Keratinocyte (primary cell): ENCODE data around the gene HERC6. TPM values are rescaled to one million over a fixed set of nuclear protein-coding genes. Genes with fewer than 3 reads are reported as not detected.

ENCODE experiments used
- DNase-seq: peaks from one replicate; pipeline ENCODE4 v3.0.0-alpha.2; 2011; ENCODE audit warnings: low read depth, missing footprints, low spot score
- FAIRE-seq: peaks from 2 replicates; lab custom pipeline; 2011; peaks lifted over from hg19 to GRCh38; lab: Jason Lieb, UNC
- H2AFZ ChIP-seq: 2 replicates; pipeline ENCODE4 v1.6.0; 2012; ENCODE audit warnings: low read length, control low read depth, inconsistent platforms; ENCODE audit not compliant: control insufficient read depth
- H3K27ac ChIP-seq: 2 replicates; pipeline ENCODE4 v1.5.1; 2011; ENCODE audit warnings: low read length; ENCODE audit not compliant: control insufficient read depth, insufficient read depth
- H3K27me3 ChIP-seq: 3 replicates; pipeline ENCODE4 v1.6.0; 2011; ENCODE audit warnings: low read length; ENCODE audit not compliant: control insufficient read depth, insufficient read depth; ENCODE audit errors: extremely low read depth
- H3K36me3 ChIP-seq, 2 experiments: 2 replicates in 1 of 2; 3 replicates in 1 of 2; pipeline ENCODE4 v1.5.1; 2011; ENCODE audit warnings: low read length in 2 of 2, mild to moderate bottlenecking in 1 of 2; ENCODE audit not compliant: control insufficient read depth in 2 of 2, insufficient read depth in 2 of 2; ENCODE audit errors: extremely low read depth in 1 of 2
- H3K4me1 ChIP-seq: 3 replicates; pipeline ENCODE4 v1.5.1; 2011; ENCODE audit warnings: low read length; ENCODE audit not compliant: control insufficient read depth, insufficient read depth; ENCODE audit errors: extremely low read depth
- H3K4me2 ChIP-seq: 3 replicates; pipeline ENCODE4 v1.6.0; 2011; ENCODE audit warnings: low read depth, low read length; ENCODE audit not compliant: control insufficient read depth, insufficient read depth; ENCODE audit errors: extremely low read depth
- H3K4me3 ChIP-seq, 3 experiments: fragments of 200-600 bp in 1 of 3; sonication (generic) in 1 of 3; 2 replicates in 2 of 3; 3 replicates in 1 of 3; pipeline ENCODE4 v1.5.1; 2011 to 2016; ENCODE audit warnings: low read length in 3 of 3, mild to moderate bottlenecking in 3 of 3, control low read depth in 2 of 3, inconsistent platforms in 1 of 3, low read depth in 1 of 3, mixed read lengths in 1 of 3, mixed run types in 1 of 3, moderate library complexity in 1 of 3; ENCODE audit not compliant: control insufficient read depth in 2 of 3, insufficient read depth in 2 of 3; ENCODE audit errors: extremely low read depth in 1 of 3
- H3K79me2 ChIP-seq: 2 replicates; pipeline ENCODE4 v1.6.0; 2012; ENCODE audit warnings: low read length; ENCODE audit not compliant: control insufficient read depth, insufficient read depth
- H3K9ac ChIP-seq: 3 replicates; pipeline ENCODE4 v1.6.0; 2011; ENCODE audit warnings: low read length; ENCODE audit not compliant: control insufficient read depth, insufficient read depth; ENCODE audit errors: extremely low read depth
- H3K9me1 ChIP-seq: 3 replicates; pipeline ENCODE4 v1.6.0; 2011; ENCODE audit warnings: low read length; ENCODE audit not compliant: control insufficient read depth, insufficient read depth; ENCODE audit errors: extremely low read depth
- H3K9me3 ChIP-seq: 2 replicates; pipeline ENCODE4 v1.5.1; 2012; ENCODE audit warnings: low read depth, low read length; ENCODE audit not compliant: control insufficient read depth
- H4K20me1 ChIP-seq: 3 replicates; pipeline ENCODE4 v1.6.0; 2011; ENCODE audit warnings: low read length; ENCODE audit not compliant: control insufficient read depth, insufficient read depth; ENCODE audit errors: extremely low read depth
- EZH2 ChIP-seq: IDR thresholded peaks from one replicate; pipeline ENCODE4 v1.6.1; 2012; ENCODE audit warnings: inconsistent platforms, mild to moderate bottlenecking, low read length, moderate library complexity
- dilution Hi-C: fragments of 300-500 bp; cut with MboI; formaldehyde crosslinking; loops from one replicate; pipeline ENCODE4 v1.7.0; 2020; ENCODE audit warnings: low sequenced_read_pairs; ENCODE audit not compliant: extremely low pct_ligation_motif_present
- polyA plus RNA-seq, 5 experiments: library from polyadenylated mRNA; depleted of rRNA in 3 of 5; stranded (reverse) in 3 of 5; stranded (forward) in 1 of 5; unstranded in 1 of 5; fragments of >200 nt; gene quantifications; 1 replicate in 1 of 5; 2 replicates in 3 of 5; 3 replicates in 1 of 5; pipeline versions ENCODE4 v1.2.1 to v1.2.3, GENCODE V29; 2011 to 2012; ENCODE audit warnings: missing spikeins in 2 of 5, low read depth in 1 of 5, low replicate concordance in 1 of 5
- small RNA-seq, 3 experiments: library from RNA; depleted of rRNA; stranded (forward); fragments of <200 nt; gene quantifications; one replicate each; pipeline ENCODE3, GENCODE V24; 2012; ENCODE audit warnings: low read depth in 3 of 3, low replicate concordance in 1 of 3; ENCODE audit not compliant: insufficient read length in 3 of 3
- TF ChIP-seq, protein P1 (sequence below), 3 experiments: IDR thresholded peaks in 1 of 3; conservative IDR thresholded peaks in 1 of 3; optimal IDR thresholded peaks in 1 of 3; 2 replicates in 2 of 3; 3 replicates in 1 of 3; pipeline versions ENCODE3 to v1.5.1; 2011; ENCODE audit warnings: low read length in 3 of 3, mild to moderate bottlenecking in 3 of 3, moderate library complexity in 2 of 3, control low read depth in 1 of 3, inconsistent platforms in 1 of 3; ENCODE audit not compliant: insufficient read depth in 2 of 3; ENCODE audit errors: extremely low read depth in 1 of 3

Gene HERC6
- polyA plus RNA-seq, 1 donor (not counting 4 experiments of a cell fraction or from before 2014, with no cell fraction given), result 33.9 TPM

DNA sequence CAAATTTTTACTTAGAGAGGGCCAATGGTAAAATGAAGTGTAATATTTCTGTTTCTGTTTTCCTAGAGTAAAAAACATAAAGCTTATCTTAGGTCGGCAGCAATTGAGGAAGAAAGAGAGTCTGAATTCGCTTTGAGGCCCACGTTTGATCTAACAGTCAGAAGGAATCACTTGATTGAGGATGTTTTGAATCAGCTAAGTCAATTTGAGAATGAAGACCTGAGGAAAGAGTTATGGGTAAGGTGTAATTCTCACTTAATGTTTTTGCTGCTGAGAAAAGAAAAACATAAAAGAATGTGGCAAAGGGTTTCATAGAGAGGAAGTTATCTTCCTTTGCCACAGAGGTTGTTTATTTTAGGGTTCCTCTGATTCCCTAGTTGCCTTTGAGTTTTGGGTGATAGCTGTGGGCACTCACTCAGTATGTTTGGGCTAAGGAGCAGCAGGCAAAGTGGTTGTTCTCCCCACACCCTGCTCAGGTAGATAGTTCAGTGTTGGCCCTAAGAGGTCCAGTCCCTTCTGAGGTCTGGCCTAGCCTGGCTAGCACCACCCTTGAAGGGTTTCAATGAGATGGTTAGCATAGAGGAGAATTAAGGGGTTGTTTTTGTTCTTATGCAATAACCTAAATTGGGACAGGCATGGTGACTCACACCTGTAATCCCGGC lies 110.6 kb downstream of the HERC6 start:
- Histone ChIP-seq H3K9me3 (no peaks in the 10 kb centered on the region), H3K4me2 (no peak overlapping the region), H2AFZ (no peak overlapping the region), H3K27ac (no peak overlapping the region), H3K9me1 (no peaks in the 10 kb centered on the region), H3K9ac (no peak overlapping the region), H3K27me3 (no peaks in the 10 kb centered on the region), H3K4me1 (no peaks in the 10 kb centered on the region), H3K36me3 (no peaks in the 10 kb centered on the region), H3K79me2 (no peaks in the 10 kb centered on the region), H4K20me1 (no peaks in the 10 kb centered on the region), H3K4me3 (no peak overlapping the region)
- DNase-seq (no peak), FAIRE-seq (no peak)
- dilution Hi-C loops, result no loop called here
- TF ChIP-seq, protein P1, sequence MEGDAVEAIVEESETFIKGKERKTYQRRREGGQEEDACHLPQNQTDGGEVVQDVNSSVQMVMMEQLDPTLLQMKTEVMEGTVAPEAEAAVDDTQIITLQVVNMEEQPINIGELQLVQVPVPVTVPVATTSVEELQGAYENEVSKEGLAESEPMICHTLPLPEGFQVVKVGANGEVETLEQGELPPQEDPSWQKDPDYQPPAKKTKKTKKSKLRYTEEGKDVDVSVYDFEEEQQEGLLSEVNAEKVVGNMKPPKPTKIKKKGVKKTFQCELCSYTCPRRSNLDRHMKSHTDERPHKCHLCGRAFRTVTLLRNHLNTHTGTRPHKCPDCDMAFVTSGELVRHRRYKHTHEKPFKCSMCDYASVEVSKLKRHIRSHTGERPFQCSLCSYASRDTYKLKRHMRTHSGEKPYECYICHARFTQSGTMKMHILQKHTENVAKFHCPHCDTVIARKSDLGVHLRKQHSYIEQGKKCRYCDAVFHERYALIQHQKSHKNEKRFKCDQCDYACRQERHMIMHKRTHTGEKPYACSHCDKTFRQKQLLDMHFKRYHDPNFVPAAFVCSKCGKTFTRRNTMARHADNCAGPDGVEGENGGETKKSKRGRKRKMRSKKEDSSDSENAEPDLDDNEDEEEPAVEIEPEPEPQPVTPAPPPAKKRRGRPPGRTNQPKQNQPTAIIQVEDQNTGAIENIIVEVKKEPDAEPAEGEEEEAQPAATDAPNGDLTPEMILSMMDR (optimal IDR thresholded peaks at IDR 0.05 in 1 of 3, IDR thresholded peaks at IDR 0.05 in 1 of 3, conservative IDR thresholded peaks at IDR 0.05 in 1 of 3; ENCODE audit: extremely low read depth in 1 of 3, insufficient read depth in 2 of 3, low read length in 3 of 3), result no peak
- TF ChIP-seq EZH2, result no peak

Small RNA genes lying within 50 kb of the gene (small RNA-seq; reads per million reads assigned to genes)
- 0 reads per million in 3 experiments for gene RF00019

Other genes with a start within 250 kb of the HERC6 start
- 3.4 to 5.3 TPM (median 4.9 TPM) in 3 replicates for gene ABCG2, start 220.2 kb upstream of the HERC6 start, polyA plus RNA-seq
- 7.3 to 9.8 TPM (median 8.9 TPM) in 3 replicates for gene PPM1K, start 94.3 kb upstream of the HERC6 start, polyA plus RNA-seq
- gene HERC5, start 78.3 kb downstream of the HERC6 start, polyA plus RNA-seq, result 1.8 to 3.4 TPM (median 2.7 TPM) in 3 replicates
- 55.4 to 95.6 TPM (median 71.5 TPM) in 3 replicates for gene PYURF, start 144.9 kb downstream of the HERC6 start, polyA plus RNA-seq
- 24.8 to 26.6 TPM (median 26.3 TPM) in 3 replicates for gene HERC3, start 213.6 kb downstream of the HERC6 start, polyA plus RNA-seq